Progenitor cell of endocrine pancreas (in vitro differentiated cells): ENCODE results near the gene EIF3C. TPM values are rescaled to one million over a fixed set of nuclear protein-coding genes. Genes with fewer than 3 reads are reported as not detected.
"Not testable (repeated sequence)": the region's sequence is repeated elsewhere in the genome, so short reads cannot be mapped to it uniquely, and the experiment has no call there.

ENCODE experiments used
- DNase-seq: peaks from one replicate; pipeline ENCODE4 v3.0.0; 2021; ENCODE audit warnings: low spot score; ENCODE audit not compliant: unreplicated experiment
- H3K27ac Mint-ChIP-seq: 2 replicates; pipeline ENCODE4 v1.8.0; 2021; ENCODE audit warnings: mild to moderate bottlenecking, moderate library complexity, mixed read lengths
- H3K27me3 Mint-ChIP-seq: 2 replicates; pipeline ENCODE4 v1.8.0; 2021; ENCODE audit warnings: mixed read lengths
- H3K36me3 Mint-ChIP-seq: 2 replicates; pipeline ENCODE4 v1.8.0; 2022; ENCODE audit warnings: mixed read lengths; ENCODE audit not compliant: insufficient read depth
- H3K4me1 Mint-ChIP-seq: 2 replicates; pipeline ENCODE4 v1.8.0; 2021; ENCODE audit warnings: low read depth, mixed read lengths
- H3K4me3 Mint-ChIP-seq: 2 replicates; pipeline ENCODE4 v1.8.0; 2021; ENCODE audit warnings: low read depth, mild to moderate bottlenecking, moderate library complexity, mixed read lengths
- H3K9me3 Mint-ChIP-seq: 2 replicates; pipeline ENCODE4 v1.8.0; 2021; ENCODE audit warnings: low read depth, mixed read lengths
- total RNA-seq: library from RNA; stranded (reverse); gene quantifications from 2 replicates; pipeline ENCODE4 v1.2.1, GENCODE V29; 2021
- TF ChIP-seq, protein P1 (sequence below): fragments of 200-600 bp; sonication (generic); IDR thresholded peaks from one replicate; pipeline ENCODE4 v1.5.0; 2021; ENCODE audit warnings: antibody characterized with exemption, mild to moderate bottlenecking; ENCODE audit not compliant: unreplicated experiment

Gene EIF3C
- total RNA-seq, 1 donor from 2014 or later: 741 TPM

- H3K27me3 Mint-ChIP-seq, H3K4me1 Mint-ChIP-seq, DNase-seq: not testable (repeated sequence)
These were observed 11.8 kb downstream of the EIF3C start for GRCh38 chr16:28722852-28723650.

GRCh38 chr16:28731253-28731652 lies 20.0 kb downstream of the EIF3C start:
- not testable (repeated sequence) for DNase-seq, H3K27ac Mint-ChIP-seq, H3K36me3 Mint-ChIP-seq, H3K27me3 Mint-ChIP-seq, H3K9me3 Mint-ChIP-seq, H3K4me3 Mint-ChIP-seq, H3K4me1 Mint-ChIP-seq

More at GRCh38 chr16:28722852-28723650, 11.8 kb downstream of the EIF3C start:
- not testable (repeated sequence) for H3K36me3 Mint-ChIP-seq, H3K9me3 Mint-ChIP-seq, H3K27ac Mint-ChIP-seq, H3K4me3 Mint-ChIP-seq

DNA sequence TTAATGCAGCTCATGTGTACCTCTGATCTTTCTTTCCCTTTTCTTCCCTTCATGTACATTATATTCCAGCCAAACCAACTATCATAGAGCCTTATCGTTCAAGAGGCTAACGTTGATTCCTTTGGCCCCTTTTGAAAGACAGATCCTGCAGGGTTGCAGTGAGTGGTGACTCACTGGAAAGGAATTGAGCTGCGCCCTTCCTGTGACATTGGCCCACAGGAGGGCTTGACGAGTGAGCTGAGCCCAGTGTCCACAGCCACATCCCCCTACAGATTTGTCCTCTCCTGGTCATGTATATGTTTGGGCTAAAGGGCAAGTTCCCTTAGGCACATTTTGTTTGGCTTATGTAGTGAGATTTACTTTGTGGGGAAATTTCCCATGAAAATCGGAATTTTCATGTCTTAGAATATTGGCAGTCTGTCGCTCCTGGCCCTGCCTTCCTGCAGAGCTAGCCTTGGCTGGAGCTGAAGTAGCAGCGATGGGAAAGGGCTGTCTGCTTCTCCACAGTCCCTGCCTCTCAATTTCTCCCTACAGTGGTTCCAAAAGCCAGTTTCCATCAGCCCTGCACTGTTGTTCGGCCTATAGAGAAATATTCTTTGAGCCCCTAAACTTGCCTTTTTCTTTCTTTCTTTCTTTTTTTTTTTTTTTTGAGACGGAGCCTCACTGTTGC lies 21.3 kb downstream of the EIF3C start:
- not testable (repeated sequence) for H3K27ac Mint-ChIP-seq, H3K36me3 Mint-ChIP-seq, DNase-seq, H3K27me3 Mint-ChIP-seq, H3K4me3 Mint-ChIP-seq, H3K4me1 Mint-ChIP-seq, H3K9me3 Mint-ChIP-seq

DNA sequence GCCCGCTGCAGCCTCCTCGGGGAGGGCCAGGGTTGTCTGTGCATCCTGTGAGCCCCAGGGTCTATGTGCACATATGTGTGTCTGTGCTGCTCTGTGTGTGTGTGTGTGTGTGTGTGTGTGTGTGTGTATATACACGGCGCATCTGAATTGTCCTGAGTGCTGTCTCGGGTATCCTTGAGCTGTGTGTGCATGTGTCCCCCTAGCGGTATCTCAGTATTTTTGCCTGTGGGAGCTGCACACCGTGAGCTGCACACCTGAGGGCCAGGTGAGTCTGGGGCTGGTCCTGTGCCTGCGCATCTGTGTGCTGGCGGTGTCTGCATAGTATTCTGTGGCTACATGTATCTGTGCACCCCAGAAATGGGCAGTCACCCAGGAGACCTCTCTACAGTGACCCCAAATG lies 28.5 kb downstream of the EIF3C start:
- H3K9me3 Mint-ChIP-seq, H3K27me3 Mint-ChIP-seq, H3K36me3 Mint-ChIP-seq, DNase-seq, H3K27ac Mint-ChIP-seq, H3K4me1 Mint-ChIP-seq, H3K4me3 Mint-ChIP-seq: not testable (repeated sequence)

DNA sequence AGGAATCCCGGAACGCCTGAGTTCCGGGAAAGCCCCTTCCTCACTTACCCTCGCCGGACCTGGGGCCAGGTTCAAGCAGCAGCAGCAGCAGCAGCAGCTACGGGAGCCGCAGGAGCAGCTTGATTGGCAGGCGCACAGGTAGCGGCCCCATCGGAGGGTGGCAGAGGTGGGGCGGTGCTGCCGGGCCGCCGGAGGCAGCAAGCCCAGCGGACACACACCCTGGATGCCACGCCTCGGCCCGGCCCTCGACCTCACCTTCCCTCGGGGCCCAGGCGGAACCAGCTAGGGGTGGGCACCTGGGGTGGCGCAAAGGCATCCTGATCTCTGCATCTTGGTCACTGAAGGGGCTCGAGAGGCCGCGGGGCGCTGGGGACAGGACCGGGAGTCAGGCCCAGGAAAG lies 29.4 kb downstream of the EIF3C start:
- H3K4me3 Mint-ChIP-seq, H3K36me3 Mint-ChIP-seq, H3K27ac Mint-ChIP-seq: not testable (repeated sequence)

GRCh38 chr16:28741295-28741694 lies 30.0 kb downstream of the EIF3C start:
- not testable (repeated sequence) for H3K27me3 Mint-ChIP-seq, H3K4me1 Mint-ChIP-seq, H3K4me3 Mint-ChIP-seq, H3K27ac Mint-ChIP-seq, H3K36me3 Mint-ChIP-seq, H3K9me3 Mint-ChIP-seq, DNase-seq

More for the DNA sequence above, 29.4 kb downstream of the EIF3C start:
- not testable (repeated sequence) for H3K9me3 Mint-ChIP-seq, H3K4me1 Mint-ChIP-seq, DNase-seq, H3K27me3 Mint-ChIP-seq

DNA sequence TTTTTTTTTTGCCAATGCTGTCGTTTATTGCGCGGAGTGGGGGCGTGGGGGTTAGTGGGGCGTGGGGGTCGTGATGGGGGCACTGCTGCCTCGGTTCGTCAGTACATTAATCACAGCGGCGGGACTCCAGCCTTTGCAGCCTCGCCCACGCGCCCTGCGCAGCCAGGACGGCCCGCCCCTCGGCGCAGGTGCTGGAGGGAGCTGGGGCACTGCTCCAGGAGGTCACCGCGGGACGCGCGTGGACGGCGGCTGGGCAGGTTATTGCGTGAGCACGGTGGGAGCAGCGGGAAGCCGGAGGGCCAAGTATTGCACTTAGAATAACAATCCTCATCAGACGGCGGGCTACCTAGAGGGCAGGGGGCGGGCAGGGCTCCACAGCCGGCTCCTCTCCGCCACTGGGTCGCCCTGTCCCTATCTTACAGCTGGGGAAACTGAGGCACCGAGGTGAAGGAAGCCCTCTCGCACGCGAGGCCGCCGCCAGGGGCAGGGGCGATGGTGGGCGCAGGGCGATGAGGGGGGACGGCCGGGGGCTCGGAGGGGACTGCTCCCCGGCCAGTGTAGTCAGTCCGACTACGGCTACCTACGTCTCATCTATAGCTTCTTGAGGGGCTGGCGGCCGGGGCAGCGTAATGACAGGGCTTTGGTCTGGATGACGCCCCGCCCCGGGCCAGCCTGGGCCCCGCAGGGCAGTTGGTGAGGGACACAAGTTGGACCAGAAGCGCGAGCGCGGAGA lies 35.5 kb downstream of the EIF3C start:
- H3K4me3 Mint-ChIP-seq, H3K27ac Mint-ChIP-seq, DNase-seq, H3K9me3 Mint-ChIP-seq, H3K4me1 Mint-ChIP-seq, H3K36me3 Mint-ChIP-seq, H3K27me3 Mint-ChIP-seq: not testable (repeated sequence)

DNA sequence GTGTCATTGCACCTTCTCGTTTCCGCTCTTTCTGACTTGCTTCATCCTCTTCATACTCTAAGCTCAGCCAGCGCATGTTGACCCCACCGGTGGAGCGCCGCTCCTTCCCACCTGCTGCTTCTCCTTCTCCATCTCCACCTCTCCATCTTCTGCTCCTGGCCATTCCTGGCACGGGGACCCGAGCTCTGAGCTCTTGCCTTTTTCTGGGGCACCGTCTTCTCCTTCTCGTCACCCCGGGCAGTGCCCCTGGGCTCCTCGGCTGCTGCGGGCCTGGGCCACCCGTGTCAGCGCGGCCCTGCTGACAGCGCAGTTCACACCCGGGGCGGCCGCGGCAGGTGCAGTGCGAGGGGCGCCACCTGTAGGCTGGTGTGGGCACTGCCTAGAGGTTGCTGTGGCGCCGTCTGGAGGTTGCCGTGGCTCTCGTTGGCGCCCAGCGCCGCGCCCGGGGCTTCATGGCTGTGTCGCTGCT lies 38.8 kb downstream of the EIF3C start:
- TF ChIP-seq, protein P1, sequence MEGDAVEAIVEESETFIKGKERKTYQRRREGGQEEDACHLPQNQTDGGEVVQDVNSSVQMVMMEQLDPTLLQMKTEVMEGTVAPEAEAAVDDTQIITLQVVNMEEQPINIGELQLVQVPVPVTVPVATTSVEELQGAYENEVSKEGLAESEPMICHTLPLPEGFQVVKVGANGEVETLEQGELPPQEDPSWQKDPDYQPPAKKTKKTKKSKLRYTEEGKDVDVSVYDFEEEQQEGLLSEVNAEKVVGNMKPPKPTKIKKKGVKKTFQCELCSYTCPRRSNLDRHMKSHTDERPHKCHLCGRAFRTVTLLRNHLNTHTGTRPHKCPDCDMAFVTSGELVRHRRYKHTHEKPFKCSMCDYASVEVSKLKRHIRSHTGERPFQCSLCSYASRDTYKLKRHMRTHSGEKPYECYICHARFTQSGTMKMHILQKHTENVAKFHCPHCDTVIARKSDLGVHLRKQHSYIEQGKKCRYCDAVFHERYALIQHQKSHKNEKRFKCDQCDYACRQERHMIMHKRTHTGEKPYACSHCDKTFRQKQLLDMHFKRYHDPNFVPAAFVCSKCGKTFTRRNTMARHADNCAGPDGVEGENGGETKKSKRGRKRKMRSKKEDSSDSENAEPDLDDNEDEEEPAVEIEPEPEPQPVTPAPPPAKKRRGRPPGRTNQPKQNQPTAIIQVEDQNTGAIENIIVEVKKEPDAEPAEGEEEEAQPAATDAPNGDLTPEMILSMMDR: peak; percentile 36
- H3K36me3 Mint-ChIP-seq, H3K27me3 Mint-ChIP-seq, H3K27ac Mint-ChIP-seq, H3K4me3 Mint-ChIP-seq, H3K9me3 Mint-ChIP-seq, H3K4me1 Mint-ChIP-seq: not testable (repeated sequence)
- peak; percentile 19 for DNase-seq

DNA sequence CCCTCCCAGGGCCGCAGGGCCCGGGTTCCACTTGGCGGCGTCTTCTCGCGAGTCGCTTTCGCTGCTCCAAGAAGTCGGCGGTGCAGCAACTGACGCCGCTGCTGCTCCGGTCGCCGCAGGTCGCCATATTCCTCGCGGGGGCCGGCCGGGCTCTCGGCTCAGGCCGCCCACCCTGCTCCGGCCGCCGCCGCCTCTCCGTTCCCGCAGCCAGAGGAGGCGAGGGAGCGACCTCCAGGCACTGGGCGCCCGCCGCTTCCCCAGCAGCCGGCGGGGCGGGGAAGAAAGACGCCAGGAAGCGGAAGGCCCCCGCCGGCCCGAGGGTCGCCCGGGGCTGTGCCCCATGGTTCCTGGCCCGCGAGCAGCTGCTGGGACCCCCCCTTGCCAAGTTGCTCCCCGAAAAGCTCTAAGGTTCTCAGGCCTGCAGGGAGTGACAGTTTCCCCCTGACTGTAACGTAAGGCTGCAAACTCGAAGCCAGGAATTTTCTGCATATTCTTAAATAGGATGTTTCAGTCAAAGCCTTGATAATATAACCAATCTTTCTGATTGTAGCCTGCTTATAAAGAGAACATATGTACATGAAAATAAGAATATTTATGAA lies 39.3 kb downstream of the EIF3C start:
- not testable (repeated sequence) for H3K27me3 Mint-ChIP-seq, H3K4me3 Mint-ChIP-seq, H3K27ac Mint-ChIP-seq, H3K9me3 Mint-ChIP-seq, H3K4me1 Mint-ChIP-seq, H3K36me3 Mint-ChIP-seq, DNase-seq

DNA sequence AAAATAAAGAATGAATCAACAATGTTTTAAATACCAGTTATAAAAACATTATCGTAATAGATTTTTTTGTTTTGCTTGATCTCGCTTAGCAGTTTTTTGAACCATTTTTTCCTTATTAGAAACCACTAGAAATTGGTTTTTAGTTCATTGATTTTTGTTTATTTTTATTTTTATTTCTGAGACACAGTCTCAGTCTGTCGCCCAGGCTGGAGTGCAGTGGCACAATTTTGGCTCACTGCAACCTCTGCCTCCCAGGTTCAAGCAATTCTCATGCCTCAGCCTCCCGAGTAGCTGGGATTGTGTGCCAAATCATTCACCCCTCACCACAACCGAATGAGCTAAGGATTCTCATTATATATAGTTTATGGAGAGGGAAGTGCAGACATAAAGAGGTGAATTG lies 40.2 kb downstream of the EIF3C start, which contains the start of gene NPIPB9:
TSS of gene NPIPB9 (plus strand) at position 301 of the 400 bp plus-strand sequence.
- H3K27ac Mint-ChIP-seq, H3K4me3 Mint-ChIP-seq, H3K4me1 Mint-ChIP-seq, H3K9me3 Mint-ChIP-seq, DNase-seq, H3K27me3 Mint-ChIP-seq, H3K36me3 Mint-ChIP-seq: not testable (repeated sequence)

GRCh38 chr16:28781697-28782096 lies 70.4 kb downstream of the EIF3C start:
- not testable (repeated sequence) for DNase-seq, H3K4me1 Mint-ChIP-seq, H3K27ac Mint-ChIP-seq, H3K9me3 Mint-ChIP-seq, H3K27me3 Mint-ChIP-seq, H3K4me3 Mint-ChIP-seq, H3K36me3 Mint-ChIP-seq
